ENCODE results near the gene ZNF343. TPM values are rescaled to one million over a fixed set of nuclear protein-coding genes. Genes with fewer than 3 reads are reported as not detected.

ZNF343 gene
- total RNA-seq, 4 donors from 2014 or later: 6.1 to 14.3 (median 12.7) TPM

DNA sequence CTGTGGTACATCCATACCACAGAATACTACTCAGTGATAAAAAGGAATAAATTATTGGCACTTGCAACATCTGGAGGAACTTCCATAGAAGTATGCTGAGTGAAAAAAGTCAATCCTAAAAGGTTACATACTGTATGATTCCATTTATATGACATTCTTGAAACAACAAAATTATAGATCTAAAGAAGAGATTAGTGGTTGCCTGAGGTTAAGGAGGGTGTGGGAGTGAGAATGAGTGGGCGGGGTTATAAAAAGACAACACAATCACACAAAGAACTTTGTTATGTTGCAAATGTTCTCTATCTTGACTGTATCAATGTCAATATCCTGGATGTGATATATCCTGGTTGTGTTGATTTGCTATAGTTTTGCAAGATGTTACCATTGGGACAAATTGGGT lies 59.3 kb downstream of the ZNF343 start:
- in situ Hi-C loops (cut with MboI; ENCODE audit: low sequenced_read_pairs in 4 of 4): loop anchor here in 1 of 4 donors (25.0 kb wide), 1 partner anchor 237 kb away; no protein-coding TSS in a partner anchor

DNA sequence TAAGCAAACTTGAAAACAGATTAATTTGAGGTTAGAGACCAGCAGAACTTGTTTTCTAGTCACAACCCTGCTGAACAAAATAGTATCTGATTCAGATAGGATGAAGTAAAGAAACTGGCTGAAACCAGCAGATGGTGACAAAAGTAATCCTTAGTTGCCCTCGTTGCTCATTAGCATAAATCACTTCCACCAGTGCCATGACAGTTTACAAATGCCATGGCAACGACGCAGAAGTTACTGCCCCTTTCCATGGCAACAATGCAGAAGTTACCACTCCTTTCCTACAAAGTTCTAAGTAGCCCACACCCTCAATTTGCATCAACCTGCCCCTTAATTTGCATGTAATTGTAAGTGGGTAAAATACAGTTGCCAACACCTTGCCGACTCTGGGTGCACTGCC lies 61.9 kb downstream of the ZNF343 start:
- intact Hi-C loops (cut with DNase I; ENCODE audit: low total_unique reads): no loop called here
- TF ChIP-seq, protein P1, sequence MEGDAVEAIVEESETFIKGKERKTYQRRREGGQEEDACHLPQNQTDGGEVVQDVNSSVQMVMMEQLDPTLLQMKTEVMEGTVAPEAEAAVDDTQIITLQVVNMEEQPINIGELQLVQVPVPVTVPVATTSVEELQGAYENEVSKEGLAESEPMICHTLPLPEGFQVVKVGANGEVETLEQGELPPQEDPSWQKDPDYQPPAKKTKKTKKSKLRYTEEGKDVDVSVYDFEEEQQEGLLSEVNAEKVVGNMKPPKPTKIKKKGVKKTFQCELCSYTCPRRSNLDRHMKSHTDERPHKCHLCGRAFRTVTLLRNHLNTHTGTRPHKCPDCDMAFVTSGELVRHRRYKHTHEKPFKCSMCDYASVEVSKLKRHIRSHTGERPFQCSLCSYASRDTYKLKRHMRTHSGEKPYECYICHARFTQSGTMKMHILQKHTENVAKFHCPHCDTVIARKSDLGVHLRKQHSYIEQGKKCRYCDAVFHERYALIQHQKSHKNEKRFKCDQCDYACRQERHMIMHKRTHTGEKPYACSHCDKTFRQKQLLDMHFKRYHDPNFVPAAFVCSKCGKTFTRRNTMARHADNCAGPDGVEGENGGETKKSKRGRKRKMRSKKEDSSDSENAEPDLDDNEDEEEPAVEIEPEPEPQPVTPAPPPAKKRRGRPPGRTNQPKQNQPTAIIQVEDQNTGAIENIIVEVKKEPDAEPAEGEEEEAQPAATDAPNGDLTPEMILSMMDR (IDR thresholded peaks at IDR 0.05 in 4 of 5, conservative IDR thresholded peaks at IDR 0.05 in 1 of 5): no peak
- no peak for TF ChIP-seq POLR2A (IDR thresholded peaks at IDR 0.05)
- in situ Hi-C loops (cut with MboI; ENCODE audit: low sequenced_read_pairs in 4 of 4): loop anchor here in 1 of 4 donors (25.0 kb wide), 1 partner anchor 235 kb away; no protein-coding TSS in a partner anchor

More for the DNA sequence above, 59.3 kb downstream of the ZNF343 start:
- Histone ChIP-seq H3K36me3 (no peaks in the 10 kb centered on the region), H3K4me1 (no peaks in the 10 kb centered on the region), H3K27me3 (no peaks in the 10 kb centered on the region), H3K9me3 (no peaks in the 10 kb centered on the region), H3K27ac (no peak overlapping the region), H3K4me3 (no peak overlapping the region)
- ATAC-seq (no peak), DNase-seq (no peak)
- intact Hi-C loops (cut with DNase I; ENCODE audit: low total_unique reads): no loop called here
- TF ChIP-seq POLR2A (IDR thresholded peaks at IDR 0.05): no peak
- TF ChIP-seq, protein P1 (IDR thresholded peaks at IDR 0.05 in 4 of 5, conservative IDR thresholded peaks at IDR 0.05 in 1 of 5): no peak

More for the DNA sequence above, 61.9 kb downstream of the ZNF343 start:
- Histone ChIP-seq H3K4me3 (no peak overlapping the region), H3K27me3 (no peaks in the 10 kb centered on the region), H3K4me1 (no peaks in the 10 kb centered on the region), H3K9me3 (no peaks in the 10 kb centered on the region), H3K27ac (no peak overlapping the region), H3K36me3 (no peaks in the 10 kb centered on the region)
- no peak for DNase-seq
- ATAC-seq: no peak

Other genes starting within 250 kb of the ZNF343 start
- not detected for gene TGM3, start 212.9 kb downstream of the ZNF343 start, total RNA-seq
- gene TGM6, start 128.0 kb downstream of the ZNF343 start, total RNA-seq: not detected
- 100 to 1,000 TPM; 131 to 209 (median 190) TPM for gene SNRPB, start 38.1 kb downstream of the ZNF343 start, total RNA-seq
- gene TMC2, start 27.7 kb upstream of the ZNF343 start, total RNA-seq: under 1 TPM in 2 of 4 donors, not detected in 2; 0.10 TPM
- gene NOP56, start 143.7 kb upstream of the ZNF343 start, total RNA-seq: 10 to 100 TPM; 40.7 to 71.0 (median 54.9) TPM
- 100 to 1,000 TPM in 3 of 4 donors, 10 to 100 TPM in 1; 95.5 to 176 (median 136) TPM for gene IDH3B, start 155.3 kb upstream of the ZNF343 start, total RNA-seq
- 1 to 10 TPM in 2 of 4 donors, under 1 TPM in 1, not detected in 1; 0.36 to 1.5 (median 1.1) TPM for gene EBF4, start 183.9 kb upstream of the ZNF343 start, total RNA-seq